IPS-18c (cell line): Measurements from ENCODE around the gene TRAK1.
"Not testable (repeated sequence)": the region's sequence is repeated elsewhere in the genome, so short reads cannot be mapped to it uniquely, and the experiment has no call there.

ENCODE experiments used
- H3K4me3 ChIP-seq: 2 replicates; pipeline ENCODE4 v1.7.0; 2013; ENCODE audit warnings: low read depth, mild to moderate bottlenecking, low read length, moderate library complexity; ENCODE audit not compliant: insufficient read depth
- H3K9me3 ChIP-seq: one replicate; pipeline ENCODE4 v1.6.1; 2013; ENCODE audit warnings: mild to moderate bottlenecking, low read length, moderate library complexity; ENCODE audit not compliant: control insufficient read depth, insufficient read depth

TRAK1 gene

GRCh38 chr3:42090973-42091731 is at the start of gene TRAK1:
TSS of gene TRAK1 (plus strand) at chr3:42091357. CDS start at chr3:42091470, 113 bp downstream.
- H3K9me3 ChIP-seq, result no peaks in the 10 kb centered on the region
- H3K4me3 ChIP-seq, result no peak within 1 kb of the TSS

- H3K9me3 ChIP-seq, result peaks cover 2% of the 10 kb centered on the region
- no peak overlapping the region for H3K4me3 ChIP-seq
Observed at GRCh38 chr3:42042747-42043098, 48.4 kb upstream of the TRAK1 start.

GRCh38 chr3:42043099-42043813 is 47.9 kb upstream of the TRAK1 start:
- H3K9me3 ChIP-seq, result no peaks in the 10 kb centered on the region
- peak overlapping the region; percentile 36 for H3K4me3 ChIP-seq

- Histone ChIP-seq H3K9me3 (no peaks in the 10 kb centered on the region), H3K4me3 (no peak overlapping the region)
Observed at GRCh38 chr3:42045708-42046243, 45.4 kb upstream of the TRAK1 start.

GRCh38 chr3:42048526-42048925 is 42.6 kb upstream of the TRAK1 start:
- H3K4me3 ChIP-seq, H3K9me3 ChIP-seq: not testable (repeated sequence)

- no peaks in the 10 kb centered on the region for H3K9me3 ChIP-seq
- H3K4me3 ChIP-seq, result no peak overlapping the region
Observed at GRCh38 chr3:42050126-42050525, 41.0 kb upstream of the TRAK1 start.

- Histone ChIP-seq H3K9me3 (no peaks in the 10 kb centered on the region), H3K4me3 (no peak overlapping the region)
Observed at GRCh38 chr3:42051384-42052131, 39.6 kb upstream of the TRAK1 start.

GRCh38 chr3:42052132-42052483 is 39.0 kb upstream of the TRAK1 start:
- Histone ChIP-seq H3K4me3 (no peak overlapping the region), H3K9me3 (no peaks in the 10 kb centered on the region)

GRCh38 chr3:42052484-42053351 is 38.4 kb upstream of the TRAK1 start:
- Histone ChIP-seq H3K4me3 (no peak overlapping the region), H3K9me3 (no peaks in the 10 kb centered on the region)

GRCh38 chr3:42053476-42053875 is 37.7 kb upstream of the TRAK1 start:
- H3K9me3 ChIP-seq, result no peaks in the 10 kb centered on the region
- no peak overlapping the region for H3K4me3 ChIP-seq

GRCh38 chr3:42055291-42055690 is 35.9 kb upstream of the TRAK1 start:
- Histone ChIP-seq H3K4me3 (no peak overlapping the region), H3K9me3 (no peaks in the 10 kb centered on the region)

GRCh38 chr3:42056840-42057239 is 34.3 kb upstream of the TRAK1 start:
- Histone ChIP-seq H3K9me3 (no peaks in the 10 kb centered on the region), H3K4me3 (no peak overlapping the region)

- Histone ChIP-seq H3K9me3 (no peaks in the 10 kb centered on the region), H3K4me3 (no peak overlapping the region)
Observed at GRCh38 chr3:42057561-42058211, 33.5 kb upstream of the TRAK1 start.

GRCh38 chr3:42061025-42061712 is 30.0 kb upstream of the TRAK1 start:
- no peak overlapping the region for H3K4me3 ChIP-seq

GRCh38 chr3:42061713-42062380 is 29.3 kb upstream of the TRAK1 start:
- Histone ChIP-seq H3K4me3 (no peak overlapping the region), H3K9me3 (no peaks in the 10 kb centered on the region)

More at GRCh38 chr3:42061025-42061712, 30.0 kb upstream of the TRAK1 start:
- H3K9me3 ChIP-seq, result no peaks in the 10 kb centered on the region
